Skeletal muscle tissue (tissue), 4 donors: ENCODE results near the gene PTEN. TPM values are rescaled to one million over a fixed set of nuclear protein-coding genes. Genes with fewer than 3 reads are reported as not detected.
"Not testable (repeated sequence)": the region's sequence is repeated elsewhere in the genome, so short reads cannot be mapped to it uniquely, and the experiment has no call there.

ENCODE experiments used
- H3K27ac ChIP-seq: one replicate; pipeline ENCODE4 v1.7.0; 2013; ENCODE audit warnings: mild to moderate bottlenecking, low read depth, low read length, inconsistent platforms
- H3K27me3 ChIP-seq, 3 donors: one replicate each; pipeline ENCODE4 v1.7.0; 2013; ENCODE audit warnings: low read length in 3 of 3; ENCODE audit not compliant: control insufficient read depth in 3 of 3, insufficient read depth in 3 of 3
- H3K36me3 ChIP-seq, 3 donors: one replicate each; pipeline ENCODE4 v1.7.0; 2013; ENCODE audit warnings: low read length in 3 of 3; ENCODE audit not compliant: control insufficient read depth in 3 of 3, insufficient read depth in 3 of 3
- H3K4me1 ChIP-seq, 3 donors: one replicate each; pipeline ENCODE4 v1.7.0; 2013; ENCODE audit warnings: low read length in 3 of 3, mild to moderate bottlenecking in 3 of 3; ENCODE audit not compliant: control insufficient read depth in 3 of 3, insufficient read depth in 3 of 3
- H3K4me3 ChIP-seq, 3 donors: one replicate each; pipeline ENCODE4 v1.7.0; 2013; ENCODE audit warnings: low read length in 3 of 3
- H3K9ac ChIP-seq, 3 donors: one replicate each; pipeline ENCODE4 v1.7.0; 2013; ENCODE audit warnings: low read length in 3 of 3, mild to moderate bottlenecking in 3 of 3, moderate library complexity in 2 of 3, low read depth in 1 of 3
- H3K9me3 ChIP-seq, 3 donors: one replicate each; pipeline ENCODE4 v1.7.0; 2013; ENCODE audit warnings: low read length in 3 of 3; ENCODE audit not compliant: control insufficient read depth in 3 of 3
- total RNA-seq: library from RNA; depleted of rRNA; stranded (reverse); fragments of >200 nt; gene quantifications from one replicate; pipeline ENCODE4 v1.2.3, GENCODE V29; 2014
- donor health status: Osteomylitis.

The PTEN gene
- total RNA-seq, 1 donor from 2014 or later, result 76.2 TPM

DNA sequence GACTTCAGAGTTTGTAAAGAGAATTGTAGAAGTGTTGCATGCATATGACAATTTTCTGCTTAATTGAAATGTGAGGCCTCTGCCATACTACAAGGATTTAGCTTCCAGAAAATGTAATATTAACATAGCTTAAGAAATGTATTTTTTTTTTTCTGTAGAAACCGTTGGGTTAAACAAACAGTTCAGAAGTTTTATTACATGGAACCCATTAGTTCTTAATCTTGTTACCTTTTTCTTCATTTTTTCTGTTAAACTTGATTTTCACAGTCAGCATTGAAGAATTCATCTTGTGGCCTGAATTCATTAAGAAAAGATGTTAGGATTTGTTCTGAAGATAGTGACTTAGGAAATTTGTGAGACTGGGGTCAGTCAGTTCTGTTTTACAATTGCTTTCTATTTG is 4.9 kb downstream of the PTEN start:
- Histone ChIP-seq H3K27me3 (no peaks in the 10 kb centered on the region), H3K9ac (peak overlapping the region; percentile 39 to 92 (median 90)), H3K27ac (peak overlapping the region; percentile 31), H3K4me1 (peaks cover 2 to 9% (median 6%) of the 10 kb centered on the region in 3 donors), H3K4me3 (peak overlapping the region; percentile 13 to 97 (median 90)), H3K9me3 (no peaks in the 10 kb centered on the region), H3K36me3 (no peaks in the 10 kb centered on the region)

DNA sequence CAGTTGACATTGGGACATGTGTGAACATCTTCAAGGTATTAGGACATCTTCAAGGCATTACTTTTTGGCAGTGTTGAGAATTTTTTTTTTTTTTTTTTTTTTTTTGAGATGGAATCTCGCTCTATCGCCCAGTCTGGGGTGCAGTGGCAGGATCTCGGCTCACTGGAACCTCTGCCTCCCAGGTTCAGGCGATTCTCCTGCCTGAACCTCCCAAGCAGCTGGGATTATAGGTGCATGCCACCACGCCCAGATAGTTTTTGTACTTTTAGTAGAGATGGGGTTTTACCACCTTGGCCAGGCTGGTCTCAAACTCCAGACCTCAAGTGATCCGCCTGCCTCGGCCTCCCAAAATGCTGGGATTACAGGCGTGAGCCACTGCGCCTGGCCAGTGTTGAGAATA is 5.7 kb downstream of the PTEN start:
- H3K36me3 ChIP-seq, H3K9me3 ChIP-seq, H3K27ac ChIP-seq, H3K9ac ChIP-seq, H3K27me3 ChIP-seq, H3K4me1 ChIP-seq: not testable (repeated sequence)
- peak overlapping the region; percentile 41 to 97 (median 90) for H3K4me3 ChIP-seq

DNA sequence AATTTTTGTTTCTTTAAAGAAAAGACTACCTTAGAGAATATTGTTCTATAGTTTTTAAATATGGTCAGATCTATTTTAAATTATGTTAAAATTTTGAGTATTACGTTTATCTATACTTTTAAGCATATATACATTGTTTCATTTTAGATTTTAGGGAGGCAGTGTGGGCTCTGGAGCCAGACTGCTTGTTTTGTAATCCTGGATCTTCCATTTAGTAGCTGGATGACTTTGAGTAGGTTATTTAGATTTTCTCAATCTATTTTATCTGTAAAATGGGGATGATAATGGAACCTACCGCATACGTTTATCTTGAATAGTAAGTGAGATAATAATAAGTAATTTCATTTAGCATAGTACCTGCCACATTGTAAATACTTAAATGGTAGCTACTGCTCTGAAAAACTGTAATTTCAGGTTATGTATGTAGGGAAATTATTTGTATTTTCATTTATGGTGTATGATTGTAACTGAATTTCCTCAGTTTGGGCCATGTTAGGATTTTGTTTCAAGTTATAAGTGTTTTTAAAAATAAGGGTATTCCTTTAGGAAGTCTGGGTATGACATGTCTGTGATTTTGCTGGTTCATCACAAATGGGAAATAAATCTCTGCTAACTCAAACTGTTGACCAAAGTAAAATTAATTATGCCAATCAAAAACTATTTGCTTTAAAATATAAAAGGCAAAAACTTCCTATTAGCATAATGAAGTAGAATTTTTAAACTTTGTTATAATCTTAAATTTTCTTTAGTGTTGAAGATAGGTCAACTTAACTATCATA is 6.5 kb downstream of the PTEN start:
- H3K9ac ChIP-seq, result no peak overlapping the region
- peaks cover 2 to 9% (median 3%) of the 10 kb centered on the region in 3 donors for H3K4me1 ChIP-seq
- H3K27me3 ChIP-seq, result no peaks in the 10 kb centered on the region
- no peaks in the 10 kb centered on the region for H3K9me3 ChIP-seq
- H3K27ac ChIP-seq, result no peak overlapping the region
- peak overlapping the region in 1 of 3 donors; percentile 20 for H3K4me3 ChIP-seq
- H3K36me3 ChIP-seq, result no peaks in the 10 kb centered on the region

DNA sequence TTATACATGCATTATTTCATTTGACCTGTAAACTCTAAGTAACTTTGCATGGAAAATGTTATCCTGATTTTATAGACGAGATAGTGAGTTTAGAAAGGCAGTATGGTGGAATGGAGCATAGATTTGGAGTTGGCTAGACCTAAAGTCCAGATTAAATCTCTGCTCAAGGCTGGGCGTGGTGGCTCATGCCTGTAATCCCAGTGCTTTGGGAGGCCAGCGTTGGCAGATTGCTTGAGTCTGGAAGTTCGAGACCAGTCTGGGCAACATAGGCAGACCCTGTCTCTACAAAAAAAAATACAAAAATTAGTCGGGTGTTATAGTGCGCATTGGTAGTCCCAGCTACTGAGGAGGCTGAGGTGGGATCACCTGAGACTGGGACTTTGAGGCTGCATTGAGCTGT is 9.4 kb downstream of the PTEN start:
- Histone ChIP-seq H3K36me3 (no peaks in the 10 kb centered on the region), H3K4me1 (peaks cover 0 to 10% (median 2%) of the 10 kb centered on the region in 3 donors), H3K27me3 (no peaks in the 10 kb centered on the region), H3K9ac (no peak overlapping the region), H3K9me3 (no peaks in the 10 kb centered on the region), H3K27ac (no peak overlapping the region), H3K4me3 (no peak overlapping the region)

DNA sequence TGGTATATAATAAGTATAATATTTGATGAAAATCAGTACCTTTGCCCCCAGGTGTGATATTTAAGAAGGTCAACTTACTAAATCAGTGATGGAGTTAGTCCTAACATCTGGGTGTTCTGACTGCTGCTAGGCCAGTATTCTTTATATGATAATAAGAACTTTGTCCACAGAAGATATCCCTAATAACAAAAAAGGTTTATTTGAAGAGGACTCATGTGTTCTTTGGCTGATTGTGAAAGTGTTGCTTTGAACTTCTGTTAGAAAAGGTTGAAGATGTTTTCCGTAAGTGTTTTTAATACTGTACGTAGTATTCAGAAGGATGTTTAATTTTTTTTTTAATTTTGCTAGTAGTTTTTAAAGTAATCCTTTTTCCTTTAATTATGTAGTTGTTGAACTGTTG is 10.2 kb downstream of the PTEN start:
- no peaks in the 10 kb centered on the region for H3K36me3 ChIP-seq
- no peak overlapping the region for H3K4me3 ChIP-seq
- no peaks in the 10 kb centered on the region for H3K27me3 ChIP-seq
- H3K9me3 ChIP-seq, result no peaks in the 10 kb centered on the region
- H3K9ac ChIP-seq, result no peak overlapping the region
- no peak overlapping the region for H3K27ac ChIP-seq
- H3K4me1 ChIP-seq, result peaks cover 0 to 9% (median 2%) of the 10 kb centered on the region in 3 donors

DNA sequence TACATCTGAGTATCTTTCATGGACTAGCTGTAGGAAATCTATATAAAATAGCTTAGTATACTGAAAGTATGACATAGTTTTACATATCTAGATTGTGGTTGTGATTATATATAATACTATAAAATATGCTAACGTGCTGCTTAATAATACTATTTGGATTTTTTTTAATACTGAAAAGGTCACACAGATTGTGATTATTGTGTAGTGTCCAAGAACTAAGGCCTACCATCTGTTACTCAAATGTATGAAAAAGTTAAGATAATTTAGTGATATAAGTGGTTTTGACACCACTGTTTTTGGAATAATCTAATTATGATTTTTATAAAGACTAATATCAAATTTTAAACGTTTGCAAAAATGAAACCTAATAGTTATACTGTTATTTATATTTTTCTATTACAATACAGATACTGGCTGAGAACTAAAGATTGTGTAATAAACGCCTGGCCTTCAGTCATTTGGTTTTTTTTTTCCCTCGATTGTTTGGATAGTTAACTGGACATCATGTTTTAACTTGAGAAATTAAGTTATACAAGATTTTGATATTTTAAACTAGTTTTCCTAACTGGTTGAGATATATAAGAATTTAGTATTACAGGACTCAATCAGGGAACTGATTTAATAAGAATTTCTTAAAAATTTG is 12.6 kb downstream of the PTEN start:
- Histone ChIP-seq H3K4me3 (no peak overlapping the region), H3K9me3 (no peaks in the 10 kb centered on the region), H3K36me3 (no peaks in the 10 kb centered on the region), H3K9ac (no peak overlapping the region), H3K4me1 (peaks cover 0 to 6% (median 3%) of the 10 kb centered on the region in 3 donors), H3K27ac (no peak overlapping the region), H3K27me3 (no peaks in the 10 kb centered on the region)

DNA sequence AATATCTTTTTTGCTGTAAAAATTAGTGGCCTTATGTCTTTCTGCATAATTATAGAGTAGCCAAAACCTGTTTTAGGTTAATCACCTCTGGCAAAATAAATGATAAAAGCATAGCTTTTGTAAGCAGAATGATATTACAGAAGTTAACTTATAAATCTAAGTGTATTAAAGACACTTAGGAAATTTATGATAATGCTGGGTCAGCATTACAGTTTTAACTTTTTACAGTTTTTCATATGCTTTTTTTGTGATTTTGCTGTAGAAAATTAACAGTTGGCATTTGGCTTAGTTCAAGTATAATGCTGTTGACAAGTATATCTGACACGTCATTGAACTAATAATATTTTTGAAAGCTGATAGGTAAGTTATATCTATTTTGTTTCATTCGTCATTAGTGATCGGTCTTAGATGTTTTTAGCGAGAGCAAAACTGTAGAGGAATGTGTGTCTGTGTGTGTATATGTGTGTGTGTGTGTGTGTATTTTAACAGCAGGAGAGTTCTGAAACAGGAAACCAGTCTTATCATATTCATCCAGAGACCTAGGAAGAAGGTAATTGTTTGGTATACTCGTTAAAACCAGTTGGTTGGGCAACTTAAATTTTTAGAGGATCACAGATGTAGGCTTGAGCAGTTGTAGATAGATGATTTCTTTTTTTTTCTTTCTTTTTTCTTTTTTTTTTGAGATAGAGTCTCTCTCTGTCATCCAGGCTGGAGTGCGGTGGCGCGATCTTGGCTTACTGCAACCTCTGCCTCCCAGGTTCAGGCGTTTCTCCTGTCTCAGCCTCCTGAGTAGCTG is 15.4 kb downstream of the PTEN start:
- Histone ChIP-seq H3K27ac (no peak overlapping the region), H3K9me3 (no peaks in the 10 kb centered on the region), H3K9ac (no peak overlapping the region), H3K4me1 (peaks cover 0 to 3% (median 3%) of the 10 kb centered on the region in 3 donors), H3K36me3 (no peaks in the 10 kb centered on the region), H3K27me3 (no peaks in the 10 kb centered on the region), H3K4me3 (no peak overlapping the region)

DNA sequence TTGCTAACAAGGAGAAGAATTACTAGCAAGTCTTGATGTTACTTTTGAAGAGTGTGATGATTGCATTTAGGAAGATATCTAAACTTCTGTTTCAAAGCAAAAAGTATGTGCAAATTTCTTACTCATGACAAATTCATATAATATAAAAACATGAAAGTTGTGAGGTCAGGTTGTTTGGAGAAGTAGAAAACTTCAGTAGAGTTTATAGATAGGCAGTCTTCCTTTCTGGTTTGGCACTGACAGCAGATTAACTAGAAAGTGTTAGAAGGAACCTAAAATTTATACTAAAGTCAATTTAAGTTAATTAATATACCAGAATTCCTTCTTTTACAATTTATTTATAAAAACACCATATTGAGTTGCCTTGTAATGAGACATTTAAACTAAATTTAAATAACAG is 16.9 kb downstream of the PTEN start:
- no peak overlapping the region for H3K27ac ChIP-seq

DNA sequence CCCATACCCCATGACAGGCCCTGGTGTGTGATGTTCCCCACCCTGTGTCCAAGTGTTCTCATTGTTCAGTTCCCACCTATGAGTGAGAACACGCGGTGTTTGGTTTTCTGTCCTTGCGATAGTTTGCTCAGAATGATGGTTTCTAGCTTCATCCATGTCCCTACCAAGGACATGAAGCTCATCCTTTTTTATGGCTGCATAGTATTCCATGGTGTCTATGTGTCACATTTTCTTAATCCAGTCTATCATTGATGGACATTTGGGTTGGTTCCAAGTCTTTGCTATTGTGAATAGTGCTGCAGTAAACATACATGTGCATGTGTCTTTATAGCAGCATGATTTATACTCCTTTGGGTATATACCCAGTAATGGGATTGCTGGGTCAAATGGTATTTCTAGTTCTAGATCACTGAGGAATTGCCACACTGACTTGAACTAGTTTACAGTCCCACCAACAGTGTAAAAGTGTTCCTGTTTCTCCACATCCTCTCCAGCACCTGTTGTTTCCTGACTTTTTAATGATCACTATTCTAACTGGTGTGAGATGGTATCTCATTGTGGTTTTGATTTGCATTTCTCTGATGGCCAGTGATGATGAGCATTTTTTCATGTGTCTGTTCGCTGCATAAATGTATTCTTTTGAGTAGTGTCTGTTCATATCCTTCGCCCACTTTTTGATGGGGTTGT is 18.1 kb downstream of the PTEN start:
- H3K36me3 ChIP-seq, H3K4me1 ChIP-seq, H3K27me3 ChIP-seq, H3K27ac ChIP-seq, H3K4me3 ChIP-seq, H3K9me3 ChIP-seq, H3K9ac ChIP-seq: not testable (repeated sequence)

More for the DNA sequence above, 16.9 kb downstream of the PTEN start:
- no peak overlapping the region for H3K4me3 ChIP-seq
- H3K9ac ChIP-seq, result no peak overlapping the region
- no peaks in the 10 kb centered on the region for H3K36me3 ChIP-seq
- peaks cover 0 to 3% (median 3%) of the 10 kb centered on the region in 3 donors for H3K4me1 ChIP-seq
- H3K9me3 ChIP-seq, result no peaks in the 10 kb centered on the region
- no peaks in the 10 kb centered on the region for H3K27me3 ChIP-seq
